UCSD-AML1 (cell line): ENCODE measurements around the gene INF2.
"Not testable (repeated sequence)": the region's sequence is repeated elsewhere in the genome, so short reads cannot be mapped to it uniquely, and the experiment has no call there.

Experiments used
- DNase-seq: peaks from one replicate; lab custom pipeline; 2025; ENCODE audit not compliant: unreplicated experiment; lab: John Stamatoyannopoulos, UW

INF2 gene

DNA sequence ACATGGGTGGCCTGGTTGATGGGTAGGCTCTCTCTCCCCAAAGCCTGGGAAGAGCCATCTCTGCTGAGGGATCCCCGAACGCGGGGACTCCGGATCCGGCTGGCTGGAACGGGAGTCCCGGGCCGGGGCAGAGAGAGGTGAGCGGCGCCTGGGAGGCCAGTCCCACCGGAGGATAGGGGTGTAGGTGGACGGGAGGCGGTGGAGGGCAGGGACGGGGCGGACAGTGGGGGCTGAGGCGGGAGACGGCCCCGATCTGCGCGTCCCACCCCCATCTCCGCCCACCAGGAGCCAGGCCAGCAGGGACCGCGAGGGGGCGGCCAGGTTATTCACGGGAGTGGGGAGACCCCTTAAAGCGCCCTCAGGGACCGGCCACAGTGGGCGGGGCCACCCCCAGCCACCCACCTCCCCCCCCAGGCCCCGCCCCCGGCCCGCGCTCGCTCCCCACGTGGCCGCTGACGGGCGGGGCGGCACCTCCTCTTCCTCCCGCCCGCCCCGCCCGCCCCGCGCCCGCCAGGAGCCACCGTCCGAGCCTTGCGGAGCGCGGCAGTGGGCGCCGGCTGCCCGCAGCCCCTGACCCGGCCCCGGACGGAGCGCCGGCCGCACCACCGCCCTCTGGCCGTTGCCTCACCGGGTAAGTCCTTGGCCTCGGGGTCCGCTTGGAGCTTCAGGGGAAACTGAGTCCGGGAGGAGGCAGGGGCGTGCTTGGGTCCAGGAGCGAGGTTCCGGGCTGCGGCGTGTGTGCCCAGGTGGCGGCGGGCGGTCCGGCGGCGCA lies at the start of gene INF2:
TSS of gene INF2 (plus strand) at position 510 of the 772 bp plus-strand sequence. CDS start 11,748 bp downstream, outside the sequence.
- peak; percentile 64 for DNase-seq

DNA sequence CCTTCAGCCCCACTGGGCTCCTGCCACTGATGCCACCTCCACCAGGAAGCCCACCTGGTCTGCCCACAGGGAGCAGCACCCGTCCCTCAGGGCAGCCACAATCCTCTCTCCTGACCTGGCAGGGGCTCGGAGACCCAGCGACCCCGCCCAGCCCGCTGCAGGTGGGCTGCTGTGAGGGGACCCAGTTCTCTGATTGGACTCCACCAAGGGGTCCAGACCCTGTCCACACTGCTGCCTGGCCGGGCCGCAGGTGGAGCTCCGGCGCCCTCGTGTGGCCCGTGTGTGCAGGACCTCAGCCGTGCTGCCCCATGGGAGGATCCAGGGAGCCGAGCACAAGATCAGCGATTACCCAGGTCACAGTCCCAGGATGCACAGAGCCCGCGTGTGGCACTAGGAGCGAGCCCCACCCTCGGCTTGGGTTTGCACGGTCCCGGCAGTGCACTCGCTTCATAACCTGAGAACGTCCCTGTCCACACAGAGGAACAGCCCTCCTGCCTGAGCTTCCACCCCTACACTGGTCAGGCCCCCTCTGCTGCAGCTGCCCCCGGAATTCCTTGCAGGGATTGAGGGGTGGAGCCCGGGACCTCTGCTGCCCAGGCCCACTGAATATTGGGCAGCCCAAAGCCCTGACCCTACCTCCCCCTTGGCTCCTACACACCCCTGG lies 49.4 kb upstream of the INF2 start:
- peak; percentile 76 for DNase-seq

DNA sequence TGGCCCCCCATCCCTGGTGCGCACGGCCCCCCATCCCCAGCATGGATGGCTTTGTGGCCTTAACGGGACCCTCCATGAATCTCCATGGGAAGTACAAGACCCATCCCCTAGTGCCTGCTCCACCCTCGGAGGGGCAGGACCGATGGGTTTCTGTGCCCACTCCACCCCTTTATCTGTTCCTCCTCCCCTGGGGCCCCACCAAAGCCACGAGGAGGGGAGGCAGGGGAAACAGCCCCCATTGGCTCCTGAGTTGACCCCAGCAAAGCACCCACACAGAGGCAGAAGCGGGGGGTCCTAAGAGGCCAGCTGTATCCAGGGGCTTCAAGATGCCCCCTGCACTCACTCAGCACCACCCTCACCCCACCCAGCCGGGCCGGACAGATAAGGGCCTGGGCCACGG lies 48.7 kb upstream of the INF2 start:
- DNase-seq = no peak

- peak; percentile 54 for DNase-seq
Observed at GRCh38 chr14:104641753-104642539, 47.5 kb upstream of the INF2 start.

DNA sequence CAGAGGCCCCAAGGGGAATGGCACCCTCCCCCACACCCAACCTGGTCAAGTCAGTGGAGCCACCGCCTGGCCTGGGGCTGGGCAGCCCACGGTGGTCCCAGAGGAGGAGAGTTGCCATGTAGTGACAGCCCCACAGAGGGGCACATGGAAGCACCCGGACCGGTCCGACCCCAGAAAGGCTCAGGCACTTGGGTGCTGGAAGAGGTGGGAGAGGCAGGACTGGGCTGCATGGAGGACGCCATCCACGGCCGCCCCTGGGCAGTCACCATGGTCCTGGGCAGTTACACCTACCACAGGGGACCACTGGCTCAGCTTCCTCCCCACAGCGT lies 46.9 kb upstream of the INF2 start:
- no peak for DNase-seq

GRCh38 chr14:104643306-104643705 lies 46.1 kb upstream of the INF2 start:
- DNase-seq = no peak

GRCh38 chr14:104644091-104644635 lies 45.3 kb upstream of the INF2 start:
- DNase-seq = no peak

- no peak for DNase-seq
Observed at GRCh38 chr14:104644656-104645378, 44.6 kb upstream of the INF2 start.

- no peak for DNase-seq
Observed at GRCh38 chr14:104647467-104648043, 41.9 kb upstream of the INF2 start.

DNA sequence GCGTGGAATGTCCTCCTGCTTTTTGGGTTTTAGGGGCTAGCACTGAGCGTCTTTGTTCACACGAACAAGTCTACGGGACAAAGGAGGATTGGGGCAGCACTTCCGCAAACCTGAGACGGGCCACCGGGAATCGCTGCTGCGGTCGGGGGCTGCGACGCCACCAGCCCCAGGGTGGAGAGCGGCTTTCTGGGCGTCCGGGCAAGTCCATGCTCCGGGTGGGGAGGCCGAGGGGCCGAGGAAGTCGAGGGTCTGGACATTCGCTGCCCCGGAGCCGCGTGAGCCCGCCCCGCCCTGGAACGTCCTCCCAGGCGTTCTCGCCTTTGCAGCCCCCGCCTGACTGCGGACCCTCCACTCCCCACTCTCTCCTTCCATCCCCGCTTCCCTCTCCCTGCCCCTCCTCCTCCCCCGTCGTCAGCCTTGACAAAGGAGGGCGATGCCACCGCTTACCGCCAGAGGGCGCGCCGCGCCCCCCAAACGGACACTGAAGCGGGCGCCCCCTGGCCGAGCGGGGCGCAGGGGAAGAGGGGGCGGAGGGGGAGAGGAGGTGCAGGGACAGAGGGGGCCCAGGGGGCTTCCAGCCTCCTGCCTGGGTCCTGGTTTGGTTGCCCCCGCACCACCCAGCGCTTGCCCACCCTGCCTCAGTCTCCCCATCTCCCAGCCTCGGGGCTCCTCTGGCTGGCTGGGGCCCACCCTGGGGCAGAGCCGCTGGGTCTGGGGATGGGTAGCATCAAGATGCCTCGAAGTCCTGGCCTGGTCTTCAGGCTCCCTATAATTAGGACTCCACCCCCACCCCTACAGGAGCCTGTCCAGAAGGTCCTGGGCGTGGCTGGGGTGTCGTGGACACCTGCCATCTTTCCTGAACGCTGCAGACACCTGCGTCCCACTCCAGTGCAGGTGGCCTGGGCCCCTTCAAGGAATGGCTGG lies 39.1 kb upstream of the INF2 start:
- DNase-seq = peak; percentile 70

DNA sequence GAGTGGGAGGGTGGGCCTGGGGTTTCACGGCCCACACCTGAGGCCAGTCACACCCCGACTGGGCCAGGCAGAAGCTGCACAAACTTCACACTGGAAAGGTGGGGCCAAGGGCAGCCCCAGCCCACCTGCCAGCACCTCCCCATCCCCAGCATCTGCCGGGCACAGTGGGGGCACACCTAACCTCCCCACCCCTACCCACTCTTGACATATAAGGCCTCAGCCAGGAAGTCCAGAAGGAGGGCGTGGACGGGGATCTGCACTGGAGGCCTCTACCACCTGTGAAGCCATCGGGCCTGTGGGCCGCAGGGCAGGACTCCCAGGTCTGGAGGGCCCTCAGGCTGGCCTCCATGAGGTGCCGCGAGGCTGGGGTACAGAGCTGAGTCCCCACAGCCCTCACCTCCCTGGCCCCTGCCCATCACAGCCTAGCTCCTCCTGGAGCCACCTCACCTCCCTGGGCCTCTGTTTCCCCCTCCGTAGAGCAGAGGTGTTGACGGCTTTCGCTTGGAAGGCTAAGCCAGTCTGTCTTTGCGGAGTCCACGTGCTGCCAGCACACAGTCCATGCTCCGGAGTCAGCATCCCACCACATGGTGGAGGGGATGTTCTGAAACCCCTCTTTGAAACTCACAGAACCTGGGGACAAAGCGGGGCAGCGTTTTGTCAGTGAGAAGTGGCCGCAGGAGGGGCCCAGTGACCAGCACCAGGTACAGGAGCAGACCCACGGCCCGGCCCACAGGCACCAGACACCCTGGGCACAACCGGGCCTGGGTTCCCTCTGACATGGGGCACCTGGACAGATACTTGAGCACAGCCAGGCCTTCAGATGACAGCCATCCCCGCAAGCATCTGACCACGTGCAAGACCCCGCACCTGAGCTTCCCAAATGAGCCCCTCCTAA lies 38.2 kb upstream of the INF2 start:
- no peak for DNase-seq

DNA sequence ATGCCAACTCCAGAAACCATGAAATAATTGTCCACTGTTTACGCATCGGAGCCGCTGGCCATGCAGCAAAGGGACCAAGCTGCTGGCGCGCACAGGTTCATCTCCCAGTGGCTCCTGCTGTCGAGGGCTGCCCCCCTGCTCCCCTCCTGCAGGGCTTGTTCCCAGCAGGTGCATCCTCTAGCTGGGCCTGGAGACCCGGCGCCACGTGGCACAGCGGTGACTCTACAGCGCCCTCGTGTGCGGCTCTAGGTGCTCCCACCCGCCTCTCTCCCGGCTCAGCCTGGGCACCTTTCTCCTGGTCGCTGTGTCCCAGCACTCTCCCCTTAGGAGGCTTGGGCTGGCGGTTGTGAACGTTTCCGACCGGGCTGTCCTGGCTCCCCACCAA lies 37.5 kb upstream of the INF2 start:
- no peak for DNase-seq

- DNase-seq = no peak
Observed at GRCh38 chr14:104652386-104652785, 37.0 kb upstream of the INF2 start.

DNA sequence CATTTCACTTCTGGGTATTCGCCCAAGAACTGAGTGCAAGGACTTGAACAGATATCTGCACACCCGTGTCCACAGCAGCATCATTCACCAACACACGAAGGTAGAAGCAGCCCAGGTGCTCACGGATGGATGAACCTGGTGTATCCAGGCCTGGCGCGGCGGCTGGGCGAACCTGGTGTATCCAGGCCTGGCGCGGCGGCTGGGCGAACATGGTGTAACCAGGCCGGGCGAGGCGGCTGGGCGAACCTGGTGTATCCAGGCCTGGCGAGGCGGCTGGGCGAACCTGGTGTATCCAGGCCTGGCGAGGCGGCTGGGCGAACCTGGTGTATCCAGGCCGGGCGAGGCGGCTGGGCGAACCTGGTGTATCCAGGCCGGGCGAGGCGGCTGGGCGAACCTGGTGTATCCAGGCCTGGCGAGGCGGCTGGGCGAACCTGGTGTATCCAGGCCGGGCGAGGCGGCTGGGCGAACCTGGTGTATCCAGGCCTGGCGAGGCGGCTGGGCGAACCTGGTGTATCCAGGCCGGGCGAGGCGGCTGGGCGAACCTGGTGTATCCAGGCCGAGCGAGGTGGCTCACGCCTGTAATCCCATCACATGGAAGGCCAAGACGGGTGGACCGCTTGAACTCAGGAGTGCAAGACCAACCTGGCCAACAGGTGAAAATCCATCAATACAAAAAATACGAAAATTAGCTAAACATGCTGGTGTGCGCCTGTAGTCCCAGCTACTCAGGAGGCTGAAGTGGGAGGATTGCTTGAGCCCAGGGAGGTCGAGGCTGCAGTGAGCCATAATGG lies 36.1 kb upstream of the INF2 start:
- DNase-seq = not testable (repeated sequence)

GRCh38 chr14:104654119-104654518 lies 35.3 kb upstream of the INF2 start:
- DNase-seq = no peak

DNA sequence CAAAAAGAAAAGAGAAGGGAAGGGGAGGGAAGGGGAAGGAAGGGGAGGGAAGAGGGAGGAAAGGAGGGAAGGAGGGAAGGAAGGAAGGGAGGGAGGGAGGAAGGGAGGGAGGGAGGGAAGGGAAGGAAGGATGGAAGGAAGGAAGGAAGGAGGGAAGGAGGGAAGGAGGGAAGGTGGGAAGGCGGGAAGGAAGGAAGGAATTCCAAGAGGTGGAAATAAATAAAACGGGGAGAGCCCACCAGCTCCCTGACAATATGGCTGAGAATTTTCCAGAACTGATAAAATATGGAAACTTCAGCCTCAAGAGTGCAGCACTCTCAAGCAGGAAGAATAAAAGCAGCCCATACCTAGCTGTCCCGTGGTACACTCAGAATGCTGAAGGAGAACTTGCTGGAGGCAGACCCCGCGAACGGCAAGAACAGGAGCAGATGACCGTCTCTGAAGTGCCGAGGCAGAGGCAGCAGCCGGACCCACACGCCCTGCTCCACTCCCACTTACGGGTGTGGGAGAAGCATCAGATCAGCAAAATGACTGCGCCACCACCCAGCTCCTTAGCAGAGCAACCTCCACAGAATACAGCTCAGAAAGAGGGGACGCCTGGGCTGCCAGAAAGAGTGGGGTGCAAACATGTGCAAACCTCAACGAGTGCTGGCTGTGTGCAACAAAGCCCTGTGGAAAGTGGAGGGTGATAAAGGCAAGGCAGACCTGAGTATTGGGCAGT lies 34.1 kb upstream of the INF2 start:
- no peak for DNase-seq
